HG03039 (cell line): ENCODE data around the gene SNAI1.
"Not testable (repeated sequence)": the region's sequence is repeated elsewhere in the genome, so short reads cannot be mapped to it uniquely, and the experiment has no call there.

Source experiments
- ATAC-seq: cut with Tn5 transposase; IDR thresholded peaks from one replicate; pipeline ENCODE4 v1.9.1; 2021; ENCODE audit warnings: mild to moderate bottlenecking, moderate library complexity; ENCODE audit not compliant: unreplicated experiment

Gene SNAI1

GRCh38 chr20:49982346-49983122 is at the start of gene SNAI1:
Gene SNAI1 (plus strand): TSS chr20:49982980. CDS start chr20:49983060, 80 bp downstream.
- peak; percentile 80 for ATAC-seq

- ATAC-seq: peak; percentile 8
These were observed 47.0 kb upstream of the SNAI1 start for GRCh38 chr20:49935746-49936152.

- peak; percentile 63 for ATAC-seq
These were observed 46.4 kb upstream of the SNAI1 start, which contains the start of gene RNF114 for GRCh38 chr20:49936153-49937026. Gene RNF114 (plus strand): TSS chr20:49936397. CDS start chr20:49936413, 16 bp downstream.

- no peak for ATAC-seq
These were observed 45.5 kb upstream of the SNAI1 start for GRCh38 chr20:49937027-49937929.

GRCh38 chr20:49938173-49939163 is 44.3 kb upstream of the SNAI1 start:
- ATAC-seq: no peak

- no peak for ATAC-seq
These were observed 41.3 kb upstream of the SNAI1 start for GRCh38 chr20:49941456-49941855.

GRCh38 chr20:49942303-49942702 is 40.5 kb upstream of the SNAI1 start:
- no peak for ATAC-seq

GRCh38 chr20:49942942-49943341 is 39.8 kb upstream of the SNAI1 start:
- no peak for ATAC-seq

- ATAC-seq: no peak
These were observed 37.5 kb upstream of the SNAI1 start for GRCh38 chr20:49945306-49945700.

GRCh38 chr20:49945701-49946477 is 36.9 kb upstream of the SNAI1 start:
- ATAC-seq: no peak

GRCh38 chr20:49948178-49948577 is 34.6 kb upstream of the SNAI1 start:
- no peak for ATAC-seq

GRCh38 chr20:49948809-49949507 is 33.8 kb upstream of the SNAI1 start:
- ATAC-seq: no peak

GRCh38 chr20:49951151-49951550 is 31.6 kb upstream of the SNAI1 start:
- no peak for ATAC-seq

GRCh38 chr20:49955167-49955566 is 27.6 kb upstream of the SNAI1 start:
- ATAC-seq: no peak

GRCh38 chr20:49955830-49956396 is 26.9 kb upstream of the SNAI1 start:
- ATAC-seq: not testable (repeated sequence)

- ATAC-seq: no peak
These were observed 26.1 kb upstream of the SNAI1 start for GRCh38 chr20:49956689-49957088.

- ATAC-seq: not testable (repeated sequence)
These were observed 25.5 kb upstream of the SNAI1 start for GRCh38 chr20:49957089-49957938.
